ENCODE results near the gene SPRY1. TPM values are rescaled to one million over a fixed set of nuclear protein-coding genes. Genes with fewer than 3 reads are reported as not detected.

SPRY1 gene
- total RNA-seq: 3.4 and 35.6 TPM in 2 replicates

DNA sequence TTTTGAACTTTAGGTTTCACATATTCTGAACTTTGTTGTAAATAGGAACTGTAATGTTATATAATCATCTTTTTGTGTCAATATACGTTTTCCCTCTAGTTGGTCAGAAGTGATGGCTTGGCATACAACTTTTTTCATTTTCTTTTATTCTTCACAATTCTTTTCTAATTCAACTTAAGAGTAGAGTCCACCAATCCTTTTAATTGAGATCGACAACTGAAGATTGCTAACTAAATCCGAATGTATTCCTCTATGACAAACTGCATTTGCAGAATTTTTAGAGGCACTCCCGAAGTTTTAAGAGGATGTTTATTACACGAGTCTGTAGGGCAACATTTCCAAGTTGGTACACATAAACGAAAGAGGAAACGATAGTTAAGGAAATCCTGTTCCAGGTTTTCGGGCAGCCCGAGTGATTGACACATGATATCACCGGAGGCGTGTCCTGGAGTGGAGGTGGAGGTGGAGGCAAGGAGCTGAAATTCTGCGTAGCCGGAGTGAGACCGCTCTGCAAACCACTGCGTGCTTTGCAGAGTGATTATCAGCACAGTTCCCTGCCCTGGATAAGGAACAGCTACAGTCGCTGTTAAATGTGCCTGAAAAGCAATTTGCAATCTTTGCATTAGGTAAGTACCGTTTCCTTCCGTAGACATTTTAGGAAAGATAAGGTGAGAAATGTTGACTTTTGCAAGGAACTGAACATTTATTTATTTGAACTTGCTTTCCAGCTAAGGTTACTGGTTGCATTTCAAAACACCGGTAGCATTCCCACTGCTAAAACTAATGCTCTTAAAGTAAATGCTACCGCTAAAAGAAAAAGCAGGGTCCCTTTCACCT lies at the start of gene SPRY1:
SPRY1 (plus strand) TSS at position 489 of the 837 bp plus-strand sequence. CDS start 4,797 bp downstream, outside the sequence.

All from mesangial cell (primary cell).